ENCODE data around the gene RINL.

DNA sequence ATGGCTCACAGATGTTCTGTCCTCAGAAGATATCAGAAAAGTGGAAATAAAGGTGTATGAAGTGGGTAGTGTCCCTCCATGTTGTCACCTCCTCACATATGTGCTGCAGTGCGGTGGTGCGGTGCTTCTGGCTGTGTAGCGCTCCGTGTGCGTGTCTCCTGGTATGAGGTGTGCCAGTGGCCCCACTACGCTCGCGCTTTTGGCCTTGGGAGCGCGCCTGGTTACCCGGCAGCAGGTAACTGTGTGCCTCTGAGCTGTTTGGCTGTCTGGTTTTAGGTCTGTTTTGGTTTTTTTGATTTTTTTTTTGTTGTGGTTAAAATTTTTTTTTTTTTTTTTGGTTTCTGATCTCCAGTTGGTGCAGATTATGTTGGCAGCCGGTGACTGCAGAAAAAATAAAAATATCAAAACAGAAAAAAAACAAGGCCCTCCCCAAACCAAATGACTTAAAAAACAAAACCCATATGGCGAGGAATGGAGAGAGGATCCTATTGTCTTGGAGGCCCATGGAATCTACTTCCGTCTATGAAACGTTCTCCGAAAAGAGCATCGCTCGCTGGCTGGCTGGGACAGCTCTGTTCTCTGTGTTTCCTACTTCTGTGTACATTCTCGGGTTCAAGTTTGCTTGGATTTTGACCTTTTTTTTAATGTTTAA, 36.2 kb downstream of the RINL start:
- TF ChIP-seq CTCF (IDR thresholded peaks at IDR 0.05): no peak
- TF ChIP-seq TEAD1 (CRISPR knock-in tag; IDR thresholded peaks at IDR 0.05): no peak
- TF ChIP-seq NR1H2 (CRISPR knock-in tag; IDR thresholded peaks at IDR 0.05): no peak
- TF ChIP-seq MAX (CRISPR knock-in tag; IDR thresholded peaks at IDR 0.05): no peak
- TF ChIP-seq ZNF281 (CRISPR knock-in tag; IDR thresholded peaks at IDR 0.05): no peak
- no peak for TF ChIP-seq NFYB (CRISPR knock-in tag; conservative IDR thresholded peaks at IDR 0.05; ENCODE audit: low read depth)
- no peak for TF ChIP-seq CREM (CRISPR knock-in tag; IDR thresholded peaks at IDR 0.05)
- no peak for TF ChIP-seq IRF2 (CRISPR knock-in tag; IDR thresholded peaks at IDR 0.05; ENCODE audit: borderline replicate concordance, low read depth)
- TF ChIP-seq RORB (CRISPR knock-in tag; IDR thresholded peaks at IDR 0.05): no peak

Data from WTC11 (cell line).